HG03558 (cell line): Measurements from ENCODE around the gene MOGAT3.
A peak's percentile ranks its signal among the peaks of the same experiment; 100 is the strongest.

Source experiments
- ATAC-seq: cut with Tn5 transposase; IDR thresholded peaks from one replicate; pipeline ENCODE4 v1.9.1; 2021; ENCODE audit warnings: moderate number of reproducible peaks; ENCODE audit not compliant: unreplicated experiment; ENCODE audit errors: extremely low read depth

MOGAT3 gene

GRCh38 chr7:101235050-101235449, 34.2 kb upstream of the MOGAT3 start:
- no peak for ATAC-seq

GRCh38 chr7:101234636-101235035, 33.8 kb upstream of the MOGAT3 start:
- no peak for ATAC-seq

GRCh38 chr7:101233907-101234547, 33.2 kb upstream of the MOGAT3 start:
- no peak for ATAC-seq

- ATAC-seq: no peak
Observed at GRCh38 chr7:101232141-101232850, 31.5 kb upstream of the MOGAT3 start.

GRCh38 chr7:101231644-101232043, 30.8 kb upstream of the MOGAT3 start:
- no peak for ATAC-seq

- no peak for ATAC-seq
Observed at GRCh38 chr7:101226721-101227120, 25.9 kb upstream of the MOGAT3 start.

- ATAC-seq: no peak
Observed at GRCh38 chr7:101225650-101226049, 24.8 kb upstream of the MOGAT3 start.

GRCh38 chr7:101223528-101223927, 22.7 kb upstream of the MOGAT3 start:
- ATAC-seq: no peak

GRCh38 chr7:101222275-101222830, 21.5 kb upstream of the MOGAT3 start:
- no peak for ATAC-seq

- ATAC-seq: no peak
Observed at GRCh38 chr7:101220295-101220694, 19.5 kb upstream of the MOGAT3 start.

GRCh38 chr7:101218236-101219125, 17.6 kb upstream of the MOGAT3 start:
- no peak for ATAC-seq

GRCh38 chr7:101217388-101218235, 16.8 kb upstream of the MOGAT3 start, which contains the start of the genes PLOD3 and ZNHIT1:
PLOD3 (minus strand) TSS chr7:101217581; CDS start chr7:101217274, 307 bp downstream.
ZNHIT1 (plus strand) TSS chr7:101218165; CDS start chr7:101218196, 31 bp downstream.
- ATAC-seq: peak; percentile 59

GRCh38 chr7:101216860-101217387, 16.1 kb upstream of the MOGAT3 start:
- peak; percentile 6 for ATAC-seq

- no peak for ATAC-seq
Observed at GRCh38 chr7:101216001-101216859, 15.4 kb upstream of the MOGAT3 start.

GRCh38 chr7:101212014-101212413, 11.2 kb upstream of the MOGAT3 start:
- no peak for ATAC-seq

- no peak for ATAC-seq
Observed at GRCh38 chr7:101211501-101211900, 10.7 kb upstream of the MOGAT3 start.

GRCh38 chr7:101210143-101210542, 9.3 kb upstream of the MOGAT3 start:
- no peak for ATAC-seq

- no peak for ATAC-seq
Observed at GRCh38 chr7:101208794-101209193, 8.0 kb upstream of the MOGAT3 start.
